ENCODE data around the gene POLR3A. TPM values are rescaled to one million over a fixed set of nuclear protein-coding genes. Genes with fewer than 3 reads are reported as not detected.

The POLR3A gene
- total RNA-seq, 1 donor from 2014 or later: 19.5 TPM

DNA sequence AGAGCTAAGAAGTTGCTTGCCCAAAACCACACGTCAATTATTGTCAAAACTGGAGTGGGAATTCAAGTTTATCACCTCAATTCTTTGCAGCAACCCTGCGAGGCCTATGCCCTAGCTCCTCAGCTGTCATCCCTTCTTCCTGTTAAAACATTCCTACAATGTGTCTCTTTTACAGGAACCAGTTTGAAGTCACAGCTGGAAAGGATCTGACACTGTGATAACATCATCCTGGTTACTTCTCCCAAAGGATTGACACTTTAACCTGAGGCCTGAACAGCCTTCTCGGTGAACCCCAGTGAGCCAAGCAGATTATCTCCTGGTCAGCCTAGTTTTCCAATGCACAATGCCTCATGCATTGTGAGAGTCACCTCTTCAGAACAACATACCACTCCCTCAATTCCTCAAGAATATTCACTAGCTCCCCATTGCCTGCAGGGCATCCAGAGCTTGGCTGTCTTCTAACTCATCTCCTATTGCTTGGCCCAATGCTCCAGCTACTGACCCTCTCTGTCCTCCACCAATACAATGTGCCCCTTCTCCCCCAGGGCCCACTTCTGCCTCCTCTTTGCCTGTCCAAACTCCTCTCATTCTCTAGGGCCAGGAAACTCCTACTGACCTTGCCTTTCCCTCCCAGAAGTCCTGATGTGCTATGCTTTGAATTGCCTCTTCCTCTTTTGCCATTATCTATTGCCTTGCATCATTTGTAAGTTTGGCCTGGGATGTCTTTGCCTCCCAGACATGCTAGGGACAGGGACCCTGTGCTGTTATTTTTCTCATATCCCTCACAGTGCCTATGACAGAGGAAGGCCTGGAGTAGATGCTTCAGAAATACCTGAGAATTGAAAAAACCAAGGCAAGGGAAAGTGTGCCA lies 92.4 kb downstream of the POLR3A start:
- Mint-ChIP-seq H3K9me3 (ENCODE audit: unreplicated experiment) (no peaks in the 10 kb centered on the region), H3K27me3 (ENCODE audit: unreplicated experiment) (no peaks in the 10 kb centered on the region), H3K36me3 (ENCODE audit: unreplicated experiment) (no peaks in the 10 kb centered on the region), H3K27ac (ENCODE audit: unreplicated experiment) (no peak overlapping the region), H3K4me1 (ENCODE audit: unreplicated experiment) (peaks cover 22% of the 10 kb centered on the region), H3K4me3 (ENCODE audit: unreplicated experiment) (no peak overlapping the region)
- no peak for DNase-seq (ENCODE audit: extremely low spot score, unreplicated experiment)
- TF ChIP-seq, protein P1, sequence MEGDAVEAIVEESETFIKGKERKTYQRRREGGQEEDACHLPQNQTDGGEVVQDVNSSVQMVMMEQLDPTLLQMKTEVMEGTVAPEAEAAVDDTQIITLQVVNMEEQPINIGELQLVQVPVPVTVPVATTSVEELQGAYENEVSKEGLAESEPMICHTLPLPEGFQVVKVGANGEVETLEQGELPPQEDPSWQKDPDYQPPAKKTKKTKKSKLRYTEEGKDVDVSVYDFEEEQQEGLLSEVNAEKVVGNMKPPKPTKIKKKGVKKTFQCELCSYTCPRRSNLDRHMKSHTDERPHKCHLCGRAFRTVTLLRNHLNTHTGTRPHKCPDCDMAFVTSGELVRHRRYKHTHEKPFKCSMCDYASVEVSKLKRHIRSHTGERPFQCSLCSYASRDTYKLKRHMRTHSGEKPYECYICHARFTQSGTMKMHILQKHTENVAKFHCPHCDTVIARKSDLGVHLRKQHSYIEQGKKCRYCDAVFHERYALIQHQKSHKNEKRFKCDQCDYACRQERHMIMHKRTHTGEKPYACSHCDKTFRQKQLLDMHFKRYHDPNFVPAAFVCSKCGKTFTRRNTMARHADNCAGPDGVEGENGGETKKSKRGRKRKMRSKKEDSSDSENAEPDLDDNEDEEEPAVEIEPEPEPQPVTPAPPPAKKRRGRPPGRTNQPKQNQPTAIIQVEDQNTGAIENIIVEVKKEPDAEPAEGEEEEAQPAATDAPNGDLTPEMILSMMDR (IDR thresholded peaks at IDR 0.05): no peak

DNA sequence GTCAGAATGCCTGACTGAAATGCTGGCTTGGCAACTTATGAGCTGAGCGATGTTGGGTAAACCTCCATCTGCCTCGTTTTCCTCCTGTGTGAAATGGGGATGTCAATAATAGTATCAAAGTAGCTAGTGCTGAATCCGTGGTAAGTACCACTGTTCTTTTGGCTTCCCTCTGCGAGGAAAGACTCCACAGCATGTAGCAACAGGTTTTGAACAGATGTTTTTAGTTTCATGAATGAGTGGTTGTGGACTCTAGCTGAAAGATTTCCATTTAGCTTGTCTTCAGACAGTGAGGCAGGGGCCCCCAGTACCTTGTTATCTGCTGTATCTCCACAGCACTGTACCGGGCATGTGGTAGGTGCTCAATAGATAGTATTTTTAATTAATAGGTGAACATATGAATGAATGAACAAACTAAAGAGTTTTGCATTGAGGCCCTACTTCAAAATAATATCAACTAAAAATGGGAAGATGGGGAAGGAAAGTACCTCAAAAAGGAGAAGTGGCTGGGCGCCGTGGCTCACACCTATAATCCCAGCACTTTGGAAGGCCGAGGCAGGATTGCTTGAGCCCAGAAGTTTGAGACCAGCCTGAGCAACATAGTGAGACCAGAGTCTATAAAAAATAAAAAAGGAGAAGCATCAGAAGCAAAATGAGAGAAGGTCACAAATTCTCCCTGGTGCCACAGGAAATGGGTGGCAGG lies 97.1 kb downstream of the POLR3A start:
- H3K36me3 Mint-ChIP-seq (ENCODE audit: unreplicated experiment): no peaks in the 10 kb centered on the region
- H3K4me3 Mint-ChIP-seq (ENCODE audit: unreplicated experiment): no peak overlapping the region
- TF ChIP-seq, protein P1 (IDR thresholded peaks at IDR 0.05): no peak
- H3K9me3 Mint-ChIP-seq (ENCODE audit: unreplicated experiment): no peaks in the 10 kb centered on the region
- H3K27me3 Mint-ChIP-seq (ENCODE audit: unreplicated experiment): peaks cover 2% of the 10 kb centered on the region
- H3K27ac Mint-ChIP-seq (ENCODE audit: unreplicated experiment): no peak overlapping the region
- H3K4me1 Mint-ChIP-seq (ENCODE audit: unreplicated experiment): peaks cover 4% of the 10 kb centered on the region
- no peak for DNase-seq (ENCODE audit: extremely low spot score, unreplicated experiment)

DNA sequence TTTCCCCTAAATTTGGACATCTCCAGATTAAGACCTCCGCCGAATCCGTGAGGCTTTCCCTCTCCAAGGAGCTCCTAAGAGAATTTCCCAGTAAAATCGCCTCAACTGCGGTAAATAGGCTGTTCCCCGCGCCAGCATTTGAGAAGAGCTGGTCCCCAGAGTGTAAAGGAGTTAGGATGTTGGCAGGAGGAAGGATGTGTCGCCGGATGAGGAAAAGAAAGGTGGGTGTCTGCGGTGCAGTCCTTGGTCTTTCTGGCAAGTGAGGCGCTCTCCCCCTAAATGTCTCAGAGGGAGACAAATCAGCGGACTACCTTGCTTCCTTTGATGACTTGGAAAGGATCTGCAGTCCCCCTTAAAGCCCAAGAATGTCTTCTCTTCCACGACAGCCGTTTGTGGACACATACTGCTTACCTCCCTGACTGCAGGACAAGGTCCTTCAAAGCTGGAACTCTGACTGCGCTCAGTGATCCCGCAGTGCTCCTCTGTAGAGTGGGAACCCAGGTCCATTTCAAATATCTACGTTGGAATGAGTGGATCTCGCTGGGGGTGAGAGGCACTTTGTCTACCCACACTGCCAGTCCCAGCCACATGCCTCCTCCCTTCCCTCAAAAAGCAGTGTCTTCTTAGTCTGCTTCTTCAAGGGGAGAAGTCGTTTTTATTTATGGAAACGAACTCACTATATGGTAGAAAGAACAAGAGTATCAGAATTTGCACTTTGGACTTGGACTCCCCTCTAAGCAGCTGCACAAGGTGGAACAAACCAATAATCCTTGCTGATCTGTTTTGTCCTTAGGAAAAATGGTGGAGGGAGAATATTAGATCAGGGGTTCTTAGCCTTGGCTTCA lies 101.7 kb downstream of the POLR3A start:
- no peaks in the 10 kb centered on the region for H3K9me3 Mint-ChIP-seq (ENCODE audit: unreplicated experiment)
- no peak for DNase-seq (ENCODE audit: extremely low spot score, unreplicated experiment)
- H3K4me1 Mint-ChIP-seq (ENCODE audit: unreplicated experiment): peaks cover 22% of the 10 kb centered on the region
- H3K36me3 Mint-ChIP-seq (ENCODE audit: unreplicated experiment): no peaks in the 10 kb centered on the region
- TF ChIP-seq, protein P1 (IDR thresholded peaks at IDR 0.05): no peak
- peak overlapping the region; percentile 74 for H3K4me3 Mint-ChIP-seq (ENCODE audit: unreplicated experiment)
- H3K27me3 Mint-ChIP-seq (ENCODE audit: unreplicated experiment): peaks cover 2% of the 10 kb centered on the region
- peak overlapping the region; percentile 60 for H3K27ac Mint-ChIP-seq (ENCODE audit: unreplicated experiment)

DNA sequence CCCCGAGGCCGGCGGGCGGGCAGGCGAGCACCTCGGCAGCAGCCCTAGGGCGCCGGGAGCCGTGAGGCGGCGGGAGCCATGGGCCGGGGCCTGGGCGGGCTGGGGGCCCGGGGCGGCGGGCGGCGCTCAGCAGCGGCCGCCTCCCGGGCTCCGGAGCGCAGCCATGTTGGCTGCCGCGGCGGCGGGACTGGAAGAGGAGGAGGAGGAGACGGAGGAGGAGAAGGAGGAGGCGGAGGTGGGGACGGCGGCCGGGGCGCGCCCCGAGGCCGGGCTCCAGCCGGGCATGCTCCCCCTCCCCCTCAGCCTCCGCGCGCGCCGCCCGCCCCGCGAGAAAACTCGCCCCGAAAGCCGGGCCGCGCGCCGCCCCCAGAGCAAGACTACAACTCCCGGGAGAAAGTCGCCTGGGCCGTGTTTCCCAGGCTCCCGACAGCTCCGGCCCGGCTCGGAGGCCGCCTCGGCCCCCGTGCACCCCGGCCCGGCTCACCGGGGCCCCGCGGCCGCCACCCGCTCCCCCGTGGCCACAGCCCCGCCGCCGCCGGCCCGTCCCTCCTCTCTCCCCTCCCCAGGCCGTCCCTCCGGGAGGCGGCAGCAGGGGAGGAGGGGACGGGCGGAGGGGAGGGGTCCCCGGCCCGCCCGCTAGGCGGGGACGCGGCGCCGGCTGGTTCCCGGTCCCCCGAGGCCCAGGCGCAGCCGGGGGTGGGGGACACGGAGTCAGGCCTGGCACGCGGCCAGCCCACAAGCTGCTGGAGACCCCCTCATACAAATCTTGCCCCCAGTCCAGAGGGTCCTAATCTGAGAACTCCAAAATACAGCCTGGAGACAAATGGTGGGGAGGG lies 102.5 kb downstream of the POLR3A start, which contains the start of gene DLG5:
Gene DLG5 (minus strand): TSS at position 190 of the 836 bp plus-strand sequence. CDS start 235 bp downstream, outside the sequence.
- H3K27ac Mint-ChIP-seq (ENCODE audit: unreplicated experiment): peak within 1 kb of the TSS; percentile 67
- H3K4me1 Mint-ChIP-seq (ENCODE audit: unreplicated experiment): peaks cover 22% of the 10 kb centered on the region
- H3K27me3 Mint-ChIP-seq (ENCODE audit: unreplicated experiment): peaks cover 2% of the 10 kb centered on the region
- H3K36me3 Mint-ChIP-seq (ENCODE audit: unreplicated experiment): no peaks in the 10 kb centered on the region
- H3K4me3 Mint-ChIP-seq (ENCODE audit: unreplicated experiment): peak within 1 kb of the TSS; percentile 78
- no peaks in the 10 kb centered on the region for H3K9me3 Mint-ChIP-seq (ENCODE audit: unreplicated experiment)
- peak; percentile 86 for DNase-seq (ENCODE audit: extremely low spot score, unreplicated experiment)
- TF ChIP-seq, protein P1 (IDR thresholded peaks at IDR 0.05): peak; percentile 23
